ENCODE data around the gene GABARAP. TPM values are rescaled to one million over a fixed set of nuclear protein-coding genes. Genes with fewer than 3 reads are reported as not detected.

GABARAP gene
- total RNA-seq, 1 donor from 2014 or later = 908 TPM

DNA sequence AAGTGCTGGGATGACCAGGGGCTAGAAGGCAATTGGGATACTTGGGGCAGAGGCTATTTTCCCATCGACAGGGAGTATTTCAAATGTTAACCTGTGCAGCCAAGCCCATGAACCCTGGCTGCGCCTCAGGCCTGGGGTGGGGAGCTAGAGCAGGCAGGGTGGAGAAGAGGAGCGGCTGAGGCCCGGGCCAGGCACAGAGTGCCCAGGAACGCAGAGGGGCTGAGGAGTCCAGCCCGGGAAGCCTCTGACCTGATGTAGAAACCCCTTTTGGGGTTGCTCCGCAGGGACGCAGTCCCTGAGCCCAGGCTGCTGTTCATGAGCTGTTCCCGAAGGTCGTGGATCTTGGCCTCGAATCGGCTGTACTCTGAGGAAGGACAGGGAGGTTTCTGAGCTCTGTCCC, 46.3 kb downstream of the GABARAP start:
- Mint-ChIP-seq H3K9me3 (ENCODE audit: unreplicated experiment) (peaks cover 10% of the 10 kb centered on the region), H3K4me3 (ENCODE audit: unreplicated experiment) (no peak overlapping the region), H3K27me3 (ENCODE audit: unreplicated experiment) (peaks cover 15% of the 10 kb centered on the region), H3K4me1 (ENCODE audit: low read depth, unreplicated experiment) (peaks cover 30% of the 10 kb centered on the region), H3K27ac (ENCODE audit: unreplicated experiment) (no peak overlapping the region), H3K36me3 (ENCODE audit: unreplicated experiment) (no peaks in the 10 kb centered on the region)
- DNase-seq = no peak
- TF ChIP-seq, protein P1, sequence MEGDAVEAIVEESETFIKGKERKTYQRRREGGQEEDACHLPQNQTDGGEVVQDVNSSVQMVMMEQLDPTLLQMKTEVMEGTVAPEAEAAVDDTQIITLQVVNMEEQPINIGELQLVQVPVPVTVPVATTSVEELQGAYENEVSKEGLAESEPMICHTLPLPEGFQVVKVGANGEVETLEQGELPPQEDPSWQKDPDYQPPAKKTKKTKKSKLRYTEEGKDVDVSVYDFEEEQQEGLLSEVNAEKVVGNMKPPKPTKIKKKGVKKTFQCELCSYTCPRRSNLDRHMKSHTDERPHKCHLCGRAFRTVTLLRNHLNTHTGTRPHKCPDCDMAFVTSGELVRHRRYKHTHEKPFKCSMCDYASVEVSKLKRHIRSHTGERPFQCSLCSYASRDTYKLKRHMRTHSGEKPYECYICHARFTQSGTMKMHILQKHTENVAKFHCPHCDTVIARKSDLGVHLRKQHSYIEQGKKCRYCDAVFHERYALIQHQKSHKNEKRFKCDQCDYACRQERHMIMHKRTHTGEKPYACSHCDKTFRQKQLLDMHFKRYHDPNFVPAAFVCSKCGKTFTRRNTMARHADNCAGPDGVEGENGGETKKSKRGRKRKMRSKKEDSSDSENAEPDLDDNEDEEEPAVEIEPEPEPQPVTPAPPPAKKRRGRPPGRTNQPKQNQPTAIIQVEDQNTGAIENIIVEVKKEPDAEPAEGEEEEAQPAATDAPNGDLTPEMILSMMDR (IDR thresholded peaks at IDR 0.05; ENCODE audit: partially characterized antibody, unreplicated experiment) = no peak

GRCh38 chr17:7192271-7192937, 49.8 kb downstream of the GABARAP start:
- Mint-ChIP-seq H3K27ac (ENCODE audit: unreplicated experiment) (peak overlapping the region; percentile 100), H3K4me3 (ENCODE audit: unreplicated experiment) (peak overlapping the region; percentile 83)

DNA sequence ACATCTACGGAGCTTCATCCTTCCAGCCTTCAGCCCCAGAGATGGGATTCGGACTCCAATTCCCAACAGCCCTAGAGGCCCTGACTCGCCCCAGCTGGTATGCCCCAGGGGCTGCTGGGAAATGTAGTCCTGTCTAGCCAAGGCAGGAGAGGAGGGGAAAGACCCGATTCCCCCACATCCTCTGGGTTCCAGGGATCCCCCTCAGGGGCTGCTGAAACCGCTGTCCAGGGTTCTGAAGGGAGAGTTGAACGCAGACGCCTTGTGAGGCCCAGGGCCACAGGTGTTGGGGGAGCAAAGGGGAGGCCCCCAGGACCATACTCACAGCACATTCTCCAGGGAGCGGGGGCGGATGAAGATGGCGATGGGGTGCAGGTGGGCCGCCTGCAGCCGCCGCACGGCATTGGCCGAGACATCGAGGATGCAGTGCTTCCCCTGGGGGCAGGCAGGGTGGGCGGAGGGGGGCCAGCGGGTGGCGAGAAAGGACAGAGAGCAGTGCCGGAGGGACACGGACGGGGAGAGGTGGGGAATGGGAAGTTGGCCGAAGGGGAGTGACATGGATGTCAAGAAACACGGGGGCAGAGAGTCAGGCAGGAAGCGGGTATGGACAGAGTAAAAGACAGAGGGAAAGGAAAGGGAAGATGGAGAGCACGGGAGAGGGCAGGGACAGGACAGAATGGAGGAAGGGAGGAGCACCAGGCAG, 50.5 kb downstream of the GABARAP start:
- peaks cover 11% of the 10 kb centered on the region for H3K9me3 Mint-ChIP-seq (ENCODE audit: unreplicated experiment)
- DNase-seq = peak; percentile 87
- H3K36me3 Mint-ChIP-seq (ENCODE audit: unreplicated experiment) = no peaks in the 10 kb centered on the region
- peak overlapping the region; percentile 83 for H3K4me3 Mint-ChIP-seq (ENCODE audit: unreplicated experiment)
- TF ChIP-seq, protein P1 (IDR thresholded peaks at IDR 0.05; ENCODE audit: partially characterized antibody, unreplicated experiment) = no peak
- H3K27me3 Mint-ChIP-seq (ENCODE audit: unreplicated experiment) = peaks cover 15% of the 10 kb centered on the region
- peaks cover 35% of the 10 kb centered on the region for H3K4me1 Mint-ChIP-seq (ENCODE audit: low read depth, unreplicated experiment)
- H3K27ac Mint-ChIP-seq (ENCODE audit: unreplicated experiment) = peak overlapping the region; percentile 100

More at GRCh38 chr17:7192271-7192937, 49.8 kb downstream of the GABARAP start:
- Mint-ChIP-seq H3K36me3 (ENCODE audit: unreplicated experiment) (no peaks in the 10 kb centered on the region), H3K27me3 (ENCODE audit: unreplicated experiment) (peaks cover 15% of the 10 kb centered on the region), H3K9me3 (ENCODE audit: unreplicated experiment) (peaks cover 11% of the 10 kb centered on the region), H3K4me1 (ENCODE audit: low read depth, unreplicated experiment) (peaks cover 35% of the 10 kb centered on the region)
- TF ChIP-seq, protein P1 (IDR thresholded peaks at IDR 0.05; ENCODE audit: partially characterized antibody, unreplicated experiment) = no peak
- DNase-seq = peak; percentile 61

GRCh38 chr17:7191069-7191468, 51.2 kb downstream of the GABARAP start:
- H3K36me3 Mint-ChIP-seq (ENCODE audit: unreplicated experiment) = no peaks in the 10 kb centered on the region
- H3K4me1 Mint-ChIP-seq (ENCODE audit: low read depth, unreplicated experiment) = peaks cover 33% of the 10 kb centered on the region
- H3K4me3 Mint-ChIP-seq (ENCODE audit: unreplicated experiment) = peak overlapping the region; percentile 83
- peaks cover 10% of the 10 kb centered on the region for H3K9me3 Mint-ChIP-seq (ENCODE audit: unreplicated experiment)
- peak overlapping the region; percentile 100 for H3K27ac Mint-ChIP-seq (ENCODE audit: unreplicated experiment)
- TF ChIP-seq, protein P1 (IDR thresholded peaks at IDR 0.05; ENCODE audit: partially characterized antibody, unreplicated experiment) = no peak
- H3K27me3 Mint-ChIP-seq (ENCODE audit: unreplicated experiment) = peaks cover 15% of the 10 kb centered on the region
- DNase-seq = no peak

Data from glutamatergic neuron (in vitro differentiated cells).